Measurements from ENCODE around the gene LIF.
A peak's percentile ranks its signal among the peaks of the same experiment; 100 is the strongest.

Gene LIF

GRCh38 chr22:30284172-30284571, 37.6 kb upstream of the LIF start:
- no peak for DNase-seq

- no peak for DNase-seq
Measured at GRCh38 chr22:30283342-30283741, 36.8 kb upstream of the LIF start.

- DNase-seq = no peak
Measured at GRCh38 chr22:30282616-30283046, 36.1 kb upstream of the LIF start.

GRCh38 chr22:30280505-30280904, 33.9 kb upstream of the LIF start:
- no peak for DNase-seq

- DNase-seq = no peak
Measured at GRCh38 chr22:30279932-30280331, 33.4 kb upstream of the LIF start.

GRCh38 chr22:30279046-30279788, 32.7 kb upstream of the LIF start:
- no peak for DNase-seq

- no peak for DNase-seq
Measured at GRCh38 chr22:30277547-30278344, 31.2 kb upstream of the LIF start.

- DNase-seq = no peak
Measured at GRCh38 chr22:30276039-30276438, 29.5 kb upstream of the LIF start.

GRCh38 chr22:30275625-30276024, 29.1 kb upstream of the LIF start:
- DNase-seq = peak; percentile 52

GRCh38 chr22:30274437-30274812, 27.9 kb upstream of the LIF start:
- no peak for DNase-seq

- no peak for DNase-seq
Measured at GRCh38 chr22:30273711-30274436, 27.3 kb upstream of the LIF start.

- no peak for DNase-seq
Measured at GRCh38 chr22:30272781-30273601, 26.4 kb upstream of the LIF start.

- no peak for DNase-seq
Measured at GRCh38 chr22:30270832-30271231, 24.3 kb upstream of the LIF start.

GRCh38 chr22:30268331-30268730, 21.8 kb upstream of the LIF start:
- no peak for DNase-seq

- peak; percentile 62 for DNase-seq
Measured at GRCh38 chr22:30267382-30268302, 21.1 kb upstream of the LIF start.

GRCh38 chr22:30266445-30267381, 20.2 kb upstream of the LIF start, which contains the start of gene OSM:
Gene OSM (minus strand): TSS chr22:30266851. CDS start chr22:30266799, 52 bp downstream.
- DNase-seq = peak; percentile 75

GRCh38 chr22:30265823-30266444, 19.4 kb upstream of the LIF start:
- peak; percentile 86 for DNase-seq

- no peak for DNase-seq
Measured at GRCh38 chr22:30265131-30265720, 18.7 kb upstream of the LIF start.

- DNase-seq = no peak
Measured at GRCh38 chr22:30263883-30264282, 17.3 kb upstream of the LIF start.
